WERI-Rb-1 (cell line): ENCODE data around the gene SLAIN2.
A peak's percentile ranks its signal among the peaks of the same experiment; 100 is the strongest.

Source experiments
- DNase-seq: peaks from one replicate; pipeline ENCODE4 v3.0.0-alpha.2; 2020
- H3K27ac ChIP-seq: fragments of 250-450 bp; sonication (Bioruptor Pico); 2 replicates; pipeline ENCODE4 v1.5.1; 2020; ENCODE audit warnings: mild to moderate bottlenecking, moderate library complexity
- H3K27me3 ChIP-seq: fragments of 250-450 bp; sonication (Bioruptor Pico); 2 replicates; pipeline ENCODE4 v1.5.1; 2021; ENCODE audit warnings: mild to moderate bottlenecking, low read depth, moderate library complexity; ENCODE audit not compliant: insufficient read depth, severe bottlenecking
- H3K36me3 ChIP-seq: fragments of 250-450 bp; sonication (Bioruptor Pico); 2 replicates; pipeline ENCODE4 v1.5.1; 2020; ENCODE audit warnings: mild to moderate bottlenecking, moderate library complexity
- H3K4me3 ChIP-seq: 2 replicates; pipeline ENCODE4 v1.5.1; 2011; ENCODE audit warnings: low read depth, mild to moderate bottlenecking, control low read depth, low read length
- H3K9me3 ChIP-seq: fragments of 250-450 bp; sonication (Bioruptor Pico); 2 replicates; pipeline ENCODE4 v1.5.1; 2021; ENCODE audit warnings: mild to moderate bottlenecking, moderate library complexity; ENCODE audit not compliant: severe bottlenecking
- TF ChIP-seq, protein P1 (sequence below): IDR thresholded peaks from 2 replicates; pipeline ENCODE4 v1.5.1; 2011; ENCODE audit warnings: low read depth, mild to moderate bottlenecking, control low read depth, inconsistent platforms, low read length

Gene SLAIN2

GRCh38 chr4:48336146-48336870 is 5.0 kb upstream of the SLAIN2 start:
- Histone ChIP-seq H3K4me3 (no peak overlapping the region), H3K9me3 (no peaks in the 10 kb centered on the region), H3K27ac (no peak overlapping the region), H3K27me3 (no peaks in the 10 kb centered on the region), H3K36me3 (no peaks in the 10 kb centered on the region)
- no peak for DNase-seq
- TF ChIP-seq, protein P1, sequence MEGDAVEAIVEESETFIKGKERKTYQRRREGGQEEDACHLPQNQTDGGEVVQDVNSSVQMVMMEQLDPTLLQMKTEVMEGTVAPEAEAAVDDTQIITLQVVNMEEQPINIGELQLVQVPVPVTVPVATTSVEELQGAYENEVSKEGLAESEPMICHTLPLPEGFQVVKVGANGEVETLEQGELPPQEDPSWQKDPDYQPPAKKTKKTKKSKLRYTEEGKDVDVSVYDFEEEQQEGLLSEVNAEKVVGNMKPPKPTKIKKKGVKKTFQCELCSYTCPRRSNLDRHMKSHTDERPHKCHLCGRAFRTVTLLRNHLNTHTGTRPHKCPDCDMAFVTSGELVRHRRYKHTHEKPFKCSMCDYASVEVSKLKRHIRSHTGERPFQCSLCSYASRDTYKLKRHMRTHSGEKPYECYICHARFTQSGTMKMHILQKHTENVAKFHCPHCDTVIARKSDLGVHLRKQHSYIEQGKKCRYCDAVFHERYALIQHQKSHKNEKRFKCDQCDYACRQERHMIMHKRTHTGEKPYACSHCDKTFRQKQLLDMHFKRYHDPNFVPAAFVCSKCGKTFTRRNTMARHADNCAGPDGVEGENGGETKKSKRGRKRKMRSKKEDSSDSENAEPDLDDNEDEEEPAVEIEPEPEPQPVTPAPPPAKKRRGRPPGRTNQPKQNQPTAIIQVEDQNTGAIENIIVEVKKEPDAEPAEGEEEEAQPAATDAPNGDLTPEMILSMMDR, result no peak

GRCh38 chr4:48337731-48338130 is 3.6 kb upstream of the SLAIN2 start:
- TF ChIP-seq, protein P1, result no peak
- H3K36me3 ChIP-seq, result peaks cover 8% of the 10 kb centered on the region
- no peak overlapping the region for H3K27ac ChIP-seq
- no peak overlapping the region for H3K4me3 ChIP-seq
- no peaks in the 10 kb centered on the region for H3K9me3 ChIP-seq
- no peaks in the 10 kb centered on the region for H3K27me3 ChIP-seq
- no peak for DNase-seq

DNA sequence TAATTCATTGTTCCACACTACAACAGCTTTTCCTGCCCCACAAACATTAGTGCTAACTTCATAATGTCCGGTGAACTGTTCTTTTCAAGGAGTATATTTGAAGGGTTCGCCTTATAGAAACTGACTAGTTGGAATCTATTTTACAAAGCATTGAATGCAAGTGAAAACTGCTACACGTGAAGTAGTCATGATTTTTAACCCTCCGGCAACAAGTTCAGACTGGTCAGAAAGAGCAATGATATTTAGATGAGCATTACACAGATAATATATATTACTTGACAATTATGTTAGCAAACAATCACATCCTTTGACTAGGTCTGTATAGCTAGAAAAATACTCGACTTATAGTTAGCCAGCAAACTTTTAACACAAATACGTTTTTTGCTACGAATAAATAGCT is 1.7 kb upstream of the SLAIN2 start:
- H3K4me3 ChIP-seq, result no peak overlapping the region
- no peak for DNase-seq

DNA sequence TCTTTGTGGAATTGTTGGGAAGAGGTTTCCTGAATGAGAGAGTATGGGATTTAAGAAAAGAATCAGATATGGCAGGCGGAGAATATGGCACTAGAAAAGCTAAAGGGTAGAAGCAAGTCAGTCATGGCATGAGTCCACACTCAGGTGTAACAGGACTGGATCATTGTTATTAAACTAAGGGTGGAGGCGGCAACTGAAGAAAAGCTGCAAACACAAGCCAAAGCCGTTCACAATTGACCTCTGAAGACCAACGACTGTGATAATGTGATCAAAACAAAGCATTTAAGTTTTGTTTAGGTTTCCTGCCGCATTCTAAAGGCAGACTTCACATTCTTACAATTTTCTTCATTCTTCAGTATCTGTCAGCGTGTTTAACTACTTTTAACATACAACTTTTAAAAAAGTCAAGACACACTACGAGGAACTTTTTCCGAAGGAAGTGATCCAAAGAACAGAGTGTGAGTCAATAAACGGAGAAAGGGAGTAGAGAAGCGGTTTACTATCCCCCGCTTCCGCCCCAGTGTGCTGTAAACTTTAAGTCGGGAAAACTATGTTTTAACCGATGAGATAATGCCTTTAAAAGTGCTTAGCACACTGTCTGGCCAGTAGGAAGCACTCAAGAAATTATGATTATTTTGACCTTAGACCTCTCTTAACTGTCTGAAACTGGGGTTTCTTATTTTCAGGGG is 909 bp upstream of the SLAIN2 start:
- Histone ChIP-seq H3K27ac (peak overlapping the region; percentile 64), H3K9me3 (no peaks in the 10 kb centered on the region), H3K27me3 (no peaks in the 10 kb centered on the region), H3K4me3 (peak overlapping the region; percentile 75), H3K36me3 (peaks cover 8% of the 10 kb centered on the region)
- TF ChIP-seq, protein P1, result no peak
- no peak for DNase-seq

More for the DNA sequence above, 1.7 kb upstream of the SLAIN2 start:
- TF ChIP-seq, protein P1, result no peak
- H3K36me3 ChIP-seq, result peaks cover 8% of the 10 kb centered on the region
- no peaks in the 10 kb centered on the region for H3K9me3 ChIP-seq
- H3K27me3 ChIP-seq, result no peaks in the 10 kb centered on the region
- no peak overlapping the region for H3K27ac ChIP-seq

DNA sequence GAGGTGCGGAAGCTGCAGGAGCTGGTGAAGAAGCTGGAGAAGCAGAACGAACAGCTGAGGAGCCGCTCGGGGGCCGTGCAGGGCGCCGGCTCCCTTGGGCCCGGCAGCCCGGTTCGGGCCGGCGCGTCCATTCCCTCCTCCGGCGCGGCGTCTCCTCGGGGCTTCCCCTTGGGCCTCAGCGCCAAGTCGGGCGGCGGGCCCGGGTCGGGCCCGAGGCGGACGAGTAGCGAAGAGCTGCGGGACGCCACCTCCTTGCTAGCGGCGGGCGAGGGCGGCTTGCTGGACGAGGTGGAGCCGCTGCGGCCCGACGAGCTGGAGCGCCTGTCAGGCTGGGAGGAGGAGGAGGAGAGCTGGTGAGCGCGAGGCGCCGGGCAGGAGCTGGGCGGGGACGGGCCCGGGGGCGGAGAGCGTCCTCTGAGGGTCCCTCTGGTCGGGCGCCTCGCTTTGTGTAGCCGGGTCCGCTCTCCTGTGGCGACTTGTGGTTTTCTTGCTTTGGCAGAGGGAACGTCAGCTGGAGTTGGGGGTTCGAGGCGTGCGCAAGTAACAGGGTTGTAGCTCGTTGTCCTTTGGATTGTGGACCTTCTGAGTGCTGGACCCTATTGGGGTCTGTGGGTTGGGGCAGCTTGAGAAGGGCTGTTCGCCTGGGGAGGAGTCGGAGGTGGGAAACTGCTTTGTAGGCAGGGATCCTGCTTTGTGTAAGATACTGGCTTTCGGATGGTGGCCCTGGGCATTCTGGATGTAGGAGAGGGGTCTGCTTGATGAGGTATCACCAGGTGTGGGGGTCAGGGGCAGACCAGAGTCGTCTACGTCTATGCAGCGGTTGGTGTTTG is 662 bp downstream of the SLAIN2 start:
- H3K27ac ChIP-seq, result peak overlapping the region; percentile 93
- peak overlapping the region; percentile 87 for H3K4me3 ChIP-seq
- H3K36me3 ChIP-seq, result peaks cover 8% of the 10 kb centered on the region
- peak; percentile 55 for DNase-seq
- H3K27me3 ChIP-seq, result no peaks in the 10 kb centered on the region
- H3K9me3 ChIP-seq, result no peaks in the 10 kb centered on the region
- TF ChIP-seq, protein P1, result no peak
